GM15510 (cell line): Measurements from ENCODE around the gene SASH3.

ENCODE experiments used
- POLR2A ChIP-seq: IDR thresholded peaks from 3 replicates; pipeline ENCODE4 v1.6.1; 2011; ENCODE audit warnings: borderline replicate concordance; ENCODE audit not compliant: insufficient read length; ENCODE audit errors: extremely low read depth

SASH3 gene

DNA sequence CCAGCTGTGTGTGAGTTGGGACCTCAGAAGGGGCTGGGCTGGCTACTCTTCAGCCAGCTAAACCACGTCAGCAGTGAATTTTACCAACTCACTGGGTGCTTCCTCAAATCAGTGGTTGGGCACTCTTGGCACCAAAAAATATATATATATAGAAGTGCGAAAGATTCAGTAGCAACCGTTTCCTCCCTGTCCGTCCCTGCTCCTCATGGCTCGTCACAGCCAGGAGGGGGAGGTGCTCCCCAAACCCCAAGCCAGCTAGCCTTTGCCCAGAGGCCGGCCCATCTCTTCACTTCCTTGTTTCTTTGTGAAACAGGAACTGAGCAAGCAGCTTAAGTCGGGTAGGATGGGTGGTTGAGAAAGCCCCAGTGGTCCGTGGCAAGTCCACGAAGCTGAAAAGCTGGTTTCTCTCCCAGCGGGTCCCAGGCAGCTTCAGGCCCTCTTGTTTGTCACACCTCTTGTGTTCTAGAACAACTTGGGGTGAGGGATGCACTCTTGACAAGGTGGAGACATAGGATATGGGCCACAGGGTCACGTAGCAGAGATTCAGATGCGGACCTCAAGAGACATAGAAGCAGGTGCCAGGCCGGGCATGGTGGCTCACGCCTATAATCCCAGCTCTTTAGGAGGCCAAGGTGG is 6.8 kb upstream of the SASH3 start:
- TF ChIP-seq POLR2A = no peak

DNA sequence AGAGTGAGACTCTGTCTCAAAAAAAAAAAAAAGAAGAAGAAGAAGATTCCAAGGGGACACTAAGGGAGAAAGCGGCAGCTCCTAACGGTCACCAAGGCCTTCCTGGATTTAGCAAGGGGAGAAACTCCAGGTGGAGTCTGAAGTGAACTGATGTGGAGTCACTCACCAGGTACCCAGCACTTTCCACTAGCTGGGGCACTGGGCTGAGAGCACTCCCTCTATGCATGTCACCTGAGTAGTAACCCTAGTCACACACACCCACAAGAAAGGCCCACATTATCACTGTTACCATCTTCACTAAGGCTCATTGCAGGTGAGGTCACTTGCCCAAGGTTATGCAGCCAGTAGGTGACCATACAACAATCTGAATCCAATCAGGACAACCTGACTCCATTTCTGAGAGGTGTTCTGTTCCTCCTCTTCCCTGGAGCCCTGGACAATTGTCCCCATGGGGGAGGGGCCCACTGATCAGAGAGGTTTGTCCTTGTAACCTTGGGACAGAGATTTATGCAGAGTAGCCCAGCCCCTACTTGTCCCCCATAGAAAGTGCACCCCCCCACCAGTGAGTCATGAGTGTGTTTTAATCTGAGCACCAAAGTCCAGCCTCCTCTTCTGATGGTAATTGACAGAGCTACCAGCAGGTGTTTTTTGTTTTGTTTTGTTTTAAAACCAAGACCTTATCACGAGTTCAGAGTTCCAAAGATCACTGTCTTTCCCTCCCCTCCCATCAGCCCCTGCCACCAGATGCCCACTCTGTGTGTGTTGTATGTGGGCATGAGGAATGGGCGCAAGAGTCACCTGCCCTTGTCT is 5.9 kb upstream of the SASH3 start:
- TF ChIP-seq POLR2A = no peak

DNA sequence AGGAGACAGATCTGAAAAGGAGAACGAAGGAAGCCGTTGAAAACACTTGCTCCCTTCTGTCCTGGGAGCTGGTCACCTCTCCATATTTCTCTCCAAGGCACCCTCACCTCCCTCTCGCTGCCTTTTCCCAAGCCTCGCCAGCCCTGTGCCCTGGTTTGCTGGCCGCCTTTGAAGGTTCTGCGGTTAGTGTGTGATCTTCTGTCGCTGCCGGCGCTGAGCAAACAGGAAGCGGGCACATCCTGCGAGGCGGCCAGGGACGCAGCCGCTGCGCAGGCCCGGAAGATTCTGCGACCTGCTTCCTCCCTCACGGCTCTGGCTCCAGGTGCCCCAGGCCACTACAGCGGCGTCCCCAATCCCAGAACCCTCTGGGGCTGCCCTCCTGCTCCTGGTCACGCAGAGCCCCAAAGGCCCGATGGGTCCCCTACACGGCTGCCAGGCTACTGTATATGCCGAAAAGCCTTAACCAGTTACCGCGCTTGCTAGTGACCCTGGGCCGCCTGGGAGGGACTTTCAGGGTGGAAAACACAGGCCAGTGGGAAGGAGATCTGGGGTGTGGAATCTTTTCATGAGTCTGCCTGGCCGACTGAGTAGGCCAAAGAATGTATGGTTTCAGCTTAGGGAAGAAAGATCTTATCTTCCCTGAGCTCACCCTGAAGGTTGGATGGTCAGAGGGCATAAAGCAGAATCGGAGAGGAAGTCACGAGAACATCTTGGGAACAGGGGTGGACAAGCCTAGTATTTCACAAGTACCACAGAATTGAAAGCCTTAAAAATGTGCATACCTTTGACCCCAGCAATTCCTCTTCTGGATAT is 2.3 kb upstream of the SASH3 start:
- TF ChIP-seq POLR2A = peak; percentile 69

DNA sequence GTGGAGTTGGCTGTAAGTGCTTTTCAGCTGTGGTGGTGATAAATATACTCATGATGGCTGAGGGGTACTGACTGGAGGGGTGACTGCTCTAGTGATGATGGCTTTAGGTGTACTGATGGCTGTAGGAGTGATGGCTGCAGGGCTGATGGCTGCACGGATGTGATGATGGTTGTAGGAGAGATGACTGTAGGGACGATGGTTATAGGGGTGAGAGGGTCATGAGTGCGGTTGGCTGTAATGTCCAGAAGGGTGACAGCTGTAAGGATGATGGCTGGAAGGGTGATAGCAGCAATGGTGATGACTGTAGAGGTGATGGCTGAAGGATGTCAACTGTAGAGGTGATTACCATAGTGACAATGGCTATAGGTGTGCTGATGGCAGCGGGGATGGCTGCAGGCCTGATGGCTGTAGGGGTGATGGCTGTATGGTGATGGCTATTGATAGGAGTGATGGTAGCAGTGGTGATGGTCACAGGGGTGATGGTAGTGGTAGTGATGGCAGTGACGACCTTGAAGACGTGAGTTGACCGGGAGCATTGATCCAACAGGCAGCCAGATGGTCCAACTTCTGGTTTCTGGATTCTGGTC is 570 bp upstream of the SASH3 start:
- TF ChIP-seq POLR2A = no peak

DNA sequence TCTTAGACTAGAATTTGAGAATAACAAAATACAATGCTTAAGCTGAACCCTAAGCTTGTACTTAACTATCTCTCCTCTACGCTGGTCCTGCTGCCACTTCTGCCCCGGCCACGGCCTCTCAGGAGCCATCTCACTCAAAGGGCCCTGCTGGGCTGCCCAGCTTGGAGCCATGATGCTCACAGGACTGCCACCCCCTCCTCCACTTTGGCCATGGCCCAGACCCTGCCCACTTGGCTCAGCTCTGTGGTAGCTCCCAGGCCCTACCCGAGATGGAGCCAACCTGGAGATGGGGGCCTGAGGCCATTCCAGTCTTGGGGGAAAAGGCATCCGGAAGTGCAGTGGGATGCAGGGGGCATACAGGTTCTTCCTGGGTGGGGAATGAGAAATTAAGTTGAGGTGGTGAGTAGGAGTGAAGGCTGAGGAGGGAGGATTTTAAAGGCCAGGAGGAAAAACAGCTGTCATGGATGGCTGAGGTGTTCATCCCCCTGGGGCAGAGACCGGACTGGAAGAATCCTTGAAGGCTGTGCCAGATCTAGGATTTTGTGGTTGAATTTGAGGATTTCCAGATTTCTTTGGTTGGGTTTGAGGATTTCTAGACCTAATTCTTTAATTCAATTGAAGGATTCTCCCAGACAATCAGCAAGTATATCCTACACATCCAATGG is 824 bp downstream of the SASH3 start:
- peak; percentile 17 for TF ChIP-seq POLR2A

DNA sequence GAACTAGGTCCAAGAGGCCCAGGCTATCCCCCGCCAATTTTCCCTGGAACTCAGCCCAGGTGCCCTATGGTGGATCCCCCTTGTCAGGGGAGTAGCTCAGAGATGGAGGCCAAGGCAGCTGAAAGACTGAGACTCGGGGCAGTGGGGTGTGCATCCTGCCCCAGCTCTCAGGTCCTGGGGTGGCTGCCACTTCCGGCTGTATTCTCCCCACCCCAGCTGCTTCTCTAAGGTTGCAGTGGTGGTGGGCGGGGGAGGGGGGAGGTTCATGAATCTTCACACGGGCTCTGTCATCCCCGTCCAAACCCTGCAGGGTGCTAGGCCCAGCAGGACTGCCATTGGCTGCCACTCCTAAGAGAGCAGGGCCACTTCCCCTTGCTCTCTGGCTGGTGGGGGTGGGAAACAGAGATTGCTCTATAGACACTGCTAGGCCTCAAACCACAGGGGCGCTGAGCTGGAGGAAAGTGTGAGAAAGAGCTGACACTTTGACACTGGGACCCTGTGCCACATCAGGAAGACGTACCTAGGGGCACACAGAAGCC is 1.5 kb downstream of the SASH3 start:
- peak; percentile 64 for TF ChIP-seq POLR2A

DNA sequence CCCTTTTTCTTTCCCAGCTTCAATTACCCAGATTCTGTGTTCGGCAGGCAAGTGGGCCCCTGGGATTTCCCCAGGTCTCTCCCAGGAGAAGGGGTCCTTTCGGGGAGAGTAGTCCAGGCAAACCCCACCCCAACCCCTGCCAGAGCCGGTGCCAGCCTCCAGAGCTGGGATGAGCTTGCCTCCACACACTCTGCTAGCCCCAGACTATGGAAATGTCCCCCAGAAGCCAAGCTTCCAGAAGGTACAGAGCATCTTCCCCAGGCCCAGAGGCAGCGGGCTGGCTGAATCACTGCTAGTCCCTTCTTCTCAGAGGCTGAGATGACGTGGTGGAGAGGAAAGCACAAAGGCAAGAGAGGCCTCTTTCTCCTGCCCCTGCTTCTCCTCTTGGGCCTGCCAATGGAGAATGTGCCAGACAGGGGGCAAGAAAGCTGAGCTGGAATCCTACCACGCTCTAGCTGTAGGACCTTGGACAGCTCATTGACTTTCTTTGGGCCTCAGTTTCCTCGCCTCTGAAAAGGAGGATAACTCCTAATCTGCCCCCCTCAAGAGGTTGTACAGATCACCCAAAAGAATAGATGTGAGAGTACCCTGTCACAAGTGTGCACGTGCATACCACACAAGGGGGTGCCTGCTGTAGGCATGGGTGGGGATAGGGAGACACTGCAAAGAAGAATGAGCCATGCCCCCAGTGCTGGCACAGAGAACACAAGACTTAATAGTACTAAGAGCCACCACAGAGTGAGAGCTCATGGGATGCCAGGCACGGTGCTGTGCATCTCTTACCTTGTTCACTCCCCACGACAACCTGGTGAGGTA is 2.1 kb downstream of the SASH3 start:
- TF ChIP-seq POLR2A = no peak

DNA sequence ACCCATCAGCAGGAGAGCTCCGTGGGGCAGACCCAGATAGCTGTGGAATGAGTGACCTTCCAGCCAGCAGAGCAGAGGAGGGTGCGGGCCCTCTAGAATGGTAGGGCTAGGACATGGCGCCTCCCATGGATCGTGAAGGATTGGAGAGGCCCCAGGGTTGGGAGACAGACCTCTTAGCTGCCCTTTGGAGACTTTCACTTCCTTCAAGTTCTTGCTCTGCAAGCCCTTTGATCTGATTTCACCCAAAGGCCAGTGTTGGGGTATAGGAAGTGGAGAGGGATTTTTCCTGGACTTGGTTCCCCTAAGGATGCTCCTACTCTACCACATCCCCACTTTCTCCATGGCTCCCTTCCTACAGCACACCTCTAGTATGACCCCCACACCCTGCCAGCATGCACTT is 3.0 kb downstream of the SASH3 start:
- no peak for TF ChIP-seq POLR2A

DNA sequence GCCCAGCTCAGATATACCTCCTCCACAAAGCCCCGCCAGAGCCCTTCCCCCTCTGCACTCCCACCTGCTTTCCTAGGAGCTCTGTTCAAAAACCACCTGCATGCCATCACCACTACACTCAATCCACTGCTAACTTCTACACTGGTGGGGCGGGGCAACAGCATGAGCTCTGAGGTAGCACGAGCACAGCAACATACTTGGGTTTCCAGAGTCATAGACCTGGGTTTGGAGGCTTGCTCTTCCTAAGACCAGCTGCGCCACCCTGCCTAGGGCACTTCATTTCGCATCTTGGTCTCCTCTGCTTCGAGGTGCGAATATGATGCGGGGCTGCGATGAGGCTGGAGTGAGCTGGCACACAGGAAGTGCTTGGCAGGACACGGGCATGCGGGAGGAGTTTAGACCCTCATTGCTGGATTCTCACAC is 3.6 kb downstream of the SASH3 start:
- no peak for TF ChIP-seq POLR2A

DNA sequence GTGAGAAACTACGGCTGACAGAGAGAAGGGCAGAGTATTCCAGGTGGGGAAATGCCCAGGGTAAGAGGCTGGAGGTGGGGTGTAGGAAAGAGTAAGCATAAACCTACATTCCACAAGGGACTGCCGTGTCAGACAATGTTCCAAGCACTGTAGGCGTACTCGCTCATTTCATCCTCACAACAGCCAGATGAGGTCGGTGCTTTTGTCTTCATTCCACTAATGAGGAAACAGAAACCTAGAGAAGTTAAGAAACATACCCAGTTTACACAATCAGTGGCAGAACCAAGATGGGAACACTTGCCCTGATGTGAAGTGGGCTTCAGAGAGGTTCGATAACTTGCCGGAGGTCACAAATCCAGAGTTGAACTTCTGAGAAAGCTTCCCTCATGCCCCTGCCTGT is 4.6 kb downstream of the SASH3 start:
- no peak for TF ChIP-seq POLR2A

DNA sequence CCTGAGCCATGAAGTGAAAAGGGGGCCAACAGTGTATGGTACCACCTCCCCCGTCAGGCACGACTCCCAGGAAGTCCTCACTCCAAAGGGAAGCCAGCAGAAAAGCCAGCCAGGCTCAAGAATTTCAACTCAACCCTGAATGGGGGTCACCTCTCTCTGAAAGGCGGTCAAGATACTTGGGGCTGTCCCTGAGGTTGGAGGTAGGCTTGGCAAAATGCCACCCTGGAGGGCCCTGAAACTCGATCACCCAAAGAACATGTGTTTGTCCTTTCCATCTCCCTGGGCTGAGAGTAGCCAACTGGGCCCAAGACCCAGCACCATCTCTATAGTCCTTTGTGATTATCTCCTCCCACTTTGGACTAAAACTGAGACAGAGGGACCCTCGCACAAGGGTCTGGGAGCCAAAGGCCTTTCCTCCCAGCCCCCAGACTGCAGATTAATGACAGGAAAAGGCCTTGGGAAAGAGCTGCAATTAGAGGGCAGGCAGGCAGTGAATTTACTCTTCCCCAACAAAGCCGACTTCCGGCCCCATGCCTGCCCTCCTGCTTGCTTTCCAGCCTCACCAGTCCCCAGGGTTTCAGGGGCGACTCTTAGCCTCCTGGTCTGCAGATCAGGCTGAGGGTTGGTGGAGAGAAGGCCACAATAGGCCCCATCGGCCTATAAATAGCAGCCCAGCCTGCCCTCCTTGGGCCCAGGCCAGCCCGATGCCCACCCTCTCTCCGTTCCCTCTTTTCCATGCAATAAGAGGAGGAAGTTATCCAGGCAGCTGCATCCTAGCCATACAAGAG is 5.6 kb downstream of the SASH3 start:
- no peak for TF ChIP-seq POLR2A

DNA sequence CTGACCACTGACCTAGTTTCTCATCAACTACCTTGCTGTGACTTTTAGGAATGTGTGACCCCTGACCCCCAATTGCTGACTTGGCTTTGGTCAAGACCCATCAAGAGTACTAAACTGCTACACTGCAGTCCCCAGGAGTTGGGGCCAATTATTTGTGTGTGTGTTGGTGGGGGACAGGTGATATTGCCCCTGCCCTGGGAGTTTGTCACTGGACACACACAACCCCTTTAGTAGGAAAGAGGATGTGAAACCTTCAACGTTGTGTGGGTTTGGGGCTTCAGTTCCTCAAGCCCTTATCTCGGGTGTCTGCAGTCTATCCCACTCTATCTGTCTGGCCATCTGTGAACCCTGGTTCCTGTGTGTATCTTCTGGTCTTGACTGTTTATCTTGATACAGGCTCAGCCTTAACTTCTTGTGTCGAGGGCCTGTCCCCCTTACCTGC is 6.5 kb downstream of the SASH3 start:
- TF ChIP-seq POLR2A = no peak
